Amniotic stem cell (primary cell): ENCODE data around the gene IL32.
A peak's percentile ranks its signal among the peaks of the same experiment; 100 is the strongest.

ENCODE experiments used
- DNase-seq: peaks from one replicate; lab custom pipeline; 2025; lab: John Stamatoyannopoulos, UW

IL32 gene

GRCh38 chr16:3065069-3065741 lies at the start of gene IL32:
Gene IL32, plus strand, starts transcription at chr16:3065640. Its CDS starts 172 bp downstream, at chr16:3065812.
- DNase-seq = peak; percentile 76

- DNase-seq = no peak
Observed at GRCh38 chr16:3015865-3016521, 49.4 kb upstream of the IL32 start.

GRCh38 chr16:3017344-3017743 lies 48.1 kb upstream of the IL32 start:
- no peak for DNase-seq

GRCh38 chr16:3017794-3018506 lies 47.5 kb upstream of the IL32 start, which contains the start of gene CLDN6:
Gene CLDN6, minus strand, starts transcription at chr16:3018183. Its CDS starts 2,162 bp downstream, at chr16:3016021.
- DNase-seq = no peak

GRCh38 chr16:3019594-3020246 lies 45.7 kb upstream of the IL32 start:
- DNase-seq = no peak

- peak; percentile 56 for DNase-seq
Observed at GRCh38 chr16:3020247-3020603, 45.2 kb upstream of the IL32 start, which contains the start of gene TNFRSF12A. Gene TNFRSF12A, plus strand, starts transcription at chr16:3020368. Its CDS starts 30 bp downstream, at chr16:3020398.

GRCh38 chr16:3020604-3021448 lies 44.6 kb upstream of the IL32 start:
- DNase-seq = peak; percentile 47

GRCh38 chr16:3021449-3022207 lies 43.8 kb upstream of the IL32 start:
- DNase-seq = peak; percentile 83

GRCh38 chr16:3022208-3022683 lies 43.2 kb upstream of the IL32 start:
- DNase-seq = peak; percentile 87

- DNase-seq = no peak
Observed at GRCh38 chr16:3022684-3023414, 42.6 kb upstream of the IL32 start.

- peak; percentile 35 for DNase-seq
Observed at GRCh38 chr16:3023415-3023668, 42.1 kb upstream of the IL32 start.

- DNase-seq = peak; percentile 94
Observed at GRCh38 chr16:3023669-3024478, 41.6 kb upstream of the IL32 start, which contains the start of the genes HCFC1R1 and THOC6. Gene HCFC1R1, minus strand, starts transcription at chr16:3023942. Its CDS starts 1 bp downstream, at chr16:3023941. Gene THOC6, plus strand, starts transcription at chr16:3024035. Its CDS starts 292 bp downstream, at chr16:3024327.

- no peak for DNase-seq
Observed at GRCh38 chr16:3025032-3026002, 40.1 kb upstream of the IL32 start.

GRCh38 chr16:3026003-3026378 lies 39.4 kb upstream of the IL32 start:
- DNase-seq = no peak

GRCh38 chr16:3026609-3027488 lies 38.6 kb upstream of the IL32 start:
- no peak for DNase-seq

GRCh38 chr16:3027489-3027795 lies 38.0 kb upstream of the IL32 start:
- no peak for DNase-seq
